ENCODE measurements around the gene METTL26.
A peak's percentile ranks its signal among the peaks of the same experiment; 100 is the strongest.

Gene METTL26

GRCh38 chr16:591231-591630 is 44.9 kb downstream of the METTL26 start:
- no peak for TF ChIP-seq CTCF (conservative IDR thresholded peaks at IDR 0.05; ENCODE audit: control insufficient read depth, insufficient read depth, low read depth, low read length)
- no peak for DNase-seq (ENCODE audit: low read depth)
- peak overlapping the region; percentile 76 for H3K4me3 ChIP-seq (ENCODE audit: control insufficient read depth, low read depth, low read length)

- DNase-seq (ENCODE audit: low read depth), result no peak
- H3K4me3 ChIP-seq (ENCODE audit: control insufficient read depth, low read depth, low read length), result peak overlapping the region; percentile 76
- no peak for TF ChIP-seq CTCF (conservative IDR thresholded peaks at IDR 0.05; ENCODE audit: control insufficient read depth, insufficient read depth, low read depth, low read length)
Measured at GRCh38 chr16:590815-591200, 45.3 kb downstream of the METTL26 start.

- peak overlapping the region; percentile 76 for H3K4me3 ChIP-seq (ENCODE audit: control insufficient read depth, low read depth, low read length)
- TF ChIP-seq CTCF (conservative IDR thresholded peaks at IDR 0.05; ENCODE audit: control insufficient read depth, insufficient read depth, low read depth, low read length), result no peak
- peak; percentile 31 for DNase-seq (ENCODE audit: low read depth)
Measured at GRCh38 chr16:590188-590814, 45.8 kb downstream of the METTL26 start.

GRCh38 chr16:589658-590187 is 46.4 kb downstream of the METTL26 start, which contains the start of gene RAB40C:
TSS of gene RAB40C (plus strand) at chr16:590066. CDS start at chr16:590292, 226 bp downstream.
- peak within 1 kb of the TSS; percentile 76 for H3K4me3 ChIP-seq (ENCODE audit: control insufficient read depth, low read depth, low read length)
- TF ChIP-seq CTCF (conservative IDR thresholded peaks at IDR 0.05; ENCODE audit: control insufficient read depth, insufficient read depth, low read depth, low read length), result no peak
- peak; percentile 97 for DNase-seq (ENCODE audit: low read depth)

- H3K4me3 ChIP-seq (ENCODE audit: control insufficient read depth, low read depth, low read length), result peak overlapping the region; percentile 76
- no peak for TF ChIP-seq CTCF (conservative IDR thresholded peaks at IDR 0.05; ENCODE audit: control insufficient read depth, insufficient read depth, low read depth, low read length)
- peak; percentile 93 for DNase-seq (ENCODE audit: low read depth)
Measured at GRCh38 chr16:588889-589657, 47.0 kb downstream of the METTL26 start.

- TF ChIP-seq CTCF (conservative IDR thresholded peaks at IDR 0.05; ENCODE audit: control insufficient read depth, insufficient read depth, low read depth, low read length), result no peak
- peak; percentile 72 for DNase-seq (ENCODE audit: low read depth)
- peak overlapping the region; percentile 76 for H3K4me3 ChIP-seq (ENCODE audit: control insufficient read depth, low read depth, low read length)
Measured at GRCh38 chr16:588639-588888, 47.5 kb downstream of the METTL26 start.
